Measurements from ENCODE around the gene TXNL4A. TPM values are rescaled to one million over a fixed set of nuclear protein-coding genes. Genes with fewer than 3 reads are reported as not detected.

The TXNL4A gene
- total RNA-seq, 1 donor from 2014 or later, result 104 TPM

DNA sequence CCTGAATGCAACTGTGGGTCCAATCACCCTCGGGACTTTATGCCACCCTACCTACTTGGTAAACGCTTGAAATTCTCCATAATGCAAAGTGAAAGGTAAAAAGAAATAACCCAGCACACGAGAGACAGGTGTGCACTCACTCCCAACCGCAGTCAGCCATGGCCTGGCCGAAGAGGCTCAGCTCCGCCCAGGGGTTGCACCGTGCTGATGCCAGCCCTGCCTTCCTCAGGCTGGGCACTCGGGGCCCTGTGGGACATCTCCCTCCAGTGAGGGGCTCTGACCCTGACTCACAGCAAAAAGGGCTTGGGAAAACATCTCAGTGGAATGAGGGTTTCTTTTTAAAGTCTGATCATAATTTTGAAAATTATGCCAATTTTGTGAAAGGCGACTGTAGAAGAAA is 50.2 kb downstream of the TXNL4A start:
- H3K27me3 Mint-ChIP-seq, result no peaks in the 10 kb centered on the region
- H3K27ac Mint-ChIP-seq, result no peak overlapping the region
- TF ChIP-seq, protein P1, sequence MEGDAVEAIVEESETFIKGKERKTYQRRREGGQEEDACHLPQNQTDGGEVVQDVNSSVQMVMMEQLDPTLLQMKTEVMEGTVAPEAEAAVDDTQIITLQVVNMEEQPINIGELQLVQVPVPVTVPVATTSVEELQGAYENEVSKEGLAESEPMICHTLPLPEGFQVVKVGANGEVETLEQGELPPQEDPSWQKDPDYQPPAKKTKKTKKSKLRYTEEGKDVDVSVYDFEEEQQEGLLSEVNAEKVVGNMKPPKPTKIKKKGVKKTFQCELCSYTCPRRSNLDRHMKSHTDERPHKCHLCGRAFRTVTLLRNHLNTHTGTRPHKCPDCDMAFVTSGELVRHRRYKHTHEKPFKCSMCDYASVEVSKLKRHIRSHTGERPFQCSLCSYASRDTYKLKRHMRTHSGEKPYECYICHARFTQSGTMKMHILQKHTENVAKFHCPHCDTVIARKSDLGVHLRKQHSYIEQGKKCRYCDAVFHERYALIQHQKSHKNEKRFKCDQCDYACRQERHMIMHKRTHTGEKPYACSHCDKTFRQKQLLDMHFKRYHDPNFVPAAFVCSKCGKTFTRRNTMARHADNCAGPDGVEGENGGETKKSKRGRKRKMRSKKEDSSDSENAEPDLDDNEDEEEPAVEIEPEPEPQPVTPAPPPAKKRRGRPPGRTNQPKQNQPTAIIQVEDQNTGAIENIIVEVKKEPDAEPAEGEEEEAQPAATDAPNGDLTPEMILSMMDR (IDR thresholded peaks at IDR 0.05; ENCODE audit: unreplicated experiment), result no peak
- H3K4me1 Mint-ChIP-seq (ENCODE audit: low read depth), result peaks cover 20% of the 10 kb centered on the region
- peaks cover 2% of the 10 kb centered on the region for H3K9me3 Mint-ChIP-seq (ENCODE audit: low read depth)
- no peak for DNase-seq (ENCODE audit: low spot score, unreplicated experiment)
- no peak overlapping the region for H3K4me3 Mint-ChIP-seq (ENCODE audit: low read depth)
- peaks cover 48% of the 10 kb centered on the region for H3K36me3 Mint-ChIP-seq (ENCODE audit: insufficient read depth)

GRCh38 chr18:79937103-79937860 is 51.1 kb downstream of the TXNL4A start:
- no peak for DNase-seq (ENCODE audit: low spot score, unreplicated experiment)
- peaks cover 52% of the 10 kb centered on the region for H3K36me3 Mint-ChIP-seq (ENCODE audit: insufficient read depth)
- peaks cover 10% of the 10 kb centered on the region for H3K9me3 Mint-ChIP-seq (ENCODE audit: low read depth)

GRCh38 chr18:79936641-79937040 is 51.7 kb downstream of the TXNL4A start:
- no peak overlapping the region for H3K27ac Mint-ChIP-seq
- H3K27me3 Mint-ChIP-seq, result no peaks in the 10 kb centered on the region
- peaks cover 17% of the 10 kb centered on the region for H3K4me1 Mint-ChIP-seq (ENCODE audit: low read depth)
- H3K36me3 Mint-ChIP-seq (ENCODE audit: insufficient read depth), result peaks cover 51% of the 10 kb centered on the region
- H3K9me3 Mint-ChIP-seq (ENCODE audit: low read depth), result peaks cover 13% of the 10 kb centered on the region
- no peak for DNase-seq (ENCODE audit: low spot score, unreplicated experiment)
- TF ChIP-seq, protein P1 (IDR thresholded peaks at IDR 0.05; ENCODE audit: unreplicated experiment), result no peak
- no peak overlapping the region for H3K4me3 Mint-ChIP-seq (ENCODE audit: low read depth)

More at GRCh38 chr18:79937103-79937860, 51.1 kb downstream of the TXNL4A start:
- H3K27me3 Mint-ChIP-seq, result no peaks in the 10 kb centered on the region
- TF ChIP-seq, protein P1 (IDR thresholded peaks at IDR 0.05; ENCODE audit: unreplicated experiment), result no peak
- H3K4me1 Mint-ChIP-seq (ENCODE audit: low read depth), result peaks cover 17% of the 10 kb centered on the region
- no peak overlapping the region for H3K27ac Mint-ChIP-seq
- H3K4me3 Mint-ChIP-seq (ENCODE audit: low read depth), result no peak overlapping the region

- Mint-ChIP-seq H3K36me3 (ENCODE audit: insufficient read depth) (peaks cover 56% of the 10 kb centered on the region), H3K4me3 (ENCODE audit: low read depth) (no peak overlapping the region), H3K4me1 (ENCODE audit: low read depth) (peaks cover 17% of the 10 kb centered on the region), H3K27ac (no peak overlapping the region), H3K9me3 (ENCODE audit: low read depth) (peaks cover 19% of the 10 kb centered on the region), H3K27me3 (no peaks in the 10 kb centered on the region)
- no peak for DNase-seq (ENCODE audit: low spot score, unreplicated experiment)
- TF ChIP-seq, protein P1 (IDR thresholded peaks at IDR 0.05; ENCODE audit: unreplicated experiment), result no peak
Measured at GRCh38 chr18:79935925-79936324, 52.4 kb downstream of the TXNL4A start.

- Mint-ChIP-seq H3K4me1 (ENCODE audit: low read depth) (peaks cover 17% of the 10 kb centered on the region), H3K4me3 (ENCODE audit: low read depth) (no peak overlapping the region), H3K27me3 (no peaks in the 10 kb centered on the region), H3K27ac (peak overlapping the region; percentile 2), H3K9me3 (ENCODE audit: low read depth) (peaks cover 19% of the 10 kb centered on the region), H3K36me3 (ENCODE audit: insufficient read depth) (peaks cover 56% of the 10 kb centered on the region)
- DNase-seq (ENCODE audit: low spot score, unreplicated experiment), result no peak
- TF ChIP-seq, protein P1 (IDR thresholded peaks at IDR 0.05; ENCODE audit: unreplicated experiment), result no peak
Measured at GRCh38 chr18:79935499-79935898, 52.9 kb downstream of the TXNL4A start.

All from progenitor cell of endocrine pancreas (in vitro differentiated cells).